HUES48 (cell line): Measurements from ENCODE around the gene LHPP.
"Not testable (repeated sequence)": the region's sequence is repeated elsewhere in the genome, so short reads cannot be mapped to it uniquely, and the experiment has no call there.

Source experiments
- H3K27ac ChIP-seq: one replicate; pipeline ENCODE4 v1.7.0; 2013; ENCODE audit warnings: low read depth, low read length, inconsistent platforms
- H3K27me3 ChIP-seq: 2 replicates; pipeline ENCODE4 v1.6.1; 2013; ENCODE audit warnings: mild to moderate bottlenecking, low read length; ENCODE audit not compliant: control insufficient read depth, insufficient read depth
- H3K36me3 ChIP-seq: 2 replicates; pipeline ENCODE4 v1.6.1; 2013; ENCODE audit warnings: low read length; ENCODE audit not compliant: control insufficient read depth, insufficient read depth
- H3K4me1 ChIP-seq: 2 replicates; pipeline ENCODE4 v1.6.1; 2013; ENCODE audit warnings: mild to moderate bottlenecking, low read length; ENCODE audit not compliant: control insufficient read depth, insufficient read depth
- H3K4me3 ChIP-seq: 2 replicates; pipeline ENCODE4 v1.5.1; 2013; ENCODE audit warnings: mild to moderate bottlenecking, low read depth, low read length
- H3K9ac ChIP-seq: 2 replicates; pipeline ENCODE4 v1.6.1; 2013; ENCODE audit warnings: mild to moderate bottlenecking, low read depth, low read length, moderate library complexity
- H3K9me3 ChIP-seq: 2 replicates; pipeline ENCODE4 v1.6.1; 2013; ENCODE audit warnings: low read length; ENCODE audit not compliant: control insufficient read depth, insufficient read depth

Gene LHPP

DNA sequence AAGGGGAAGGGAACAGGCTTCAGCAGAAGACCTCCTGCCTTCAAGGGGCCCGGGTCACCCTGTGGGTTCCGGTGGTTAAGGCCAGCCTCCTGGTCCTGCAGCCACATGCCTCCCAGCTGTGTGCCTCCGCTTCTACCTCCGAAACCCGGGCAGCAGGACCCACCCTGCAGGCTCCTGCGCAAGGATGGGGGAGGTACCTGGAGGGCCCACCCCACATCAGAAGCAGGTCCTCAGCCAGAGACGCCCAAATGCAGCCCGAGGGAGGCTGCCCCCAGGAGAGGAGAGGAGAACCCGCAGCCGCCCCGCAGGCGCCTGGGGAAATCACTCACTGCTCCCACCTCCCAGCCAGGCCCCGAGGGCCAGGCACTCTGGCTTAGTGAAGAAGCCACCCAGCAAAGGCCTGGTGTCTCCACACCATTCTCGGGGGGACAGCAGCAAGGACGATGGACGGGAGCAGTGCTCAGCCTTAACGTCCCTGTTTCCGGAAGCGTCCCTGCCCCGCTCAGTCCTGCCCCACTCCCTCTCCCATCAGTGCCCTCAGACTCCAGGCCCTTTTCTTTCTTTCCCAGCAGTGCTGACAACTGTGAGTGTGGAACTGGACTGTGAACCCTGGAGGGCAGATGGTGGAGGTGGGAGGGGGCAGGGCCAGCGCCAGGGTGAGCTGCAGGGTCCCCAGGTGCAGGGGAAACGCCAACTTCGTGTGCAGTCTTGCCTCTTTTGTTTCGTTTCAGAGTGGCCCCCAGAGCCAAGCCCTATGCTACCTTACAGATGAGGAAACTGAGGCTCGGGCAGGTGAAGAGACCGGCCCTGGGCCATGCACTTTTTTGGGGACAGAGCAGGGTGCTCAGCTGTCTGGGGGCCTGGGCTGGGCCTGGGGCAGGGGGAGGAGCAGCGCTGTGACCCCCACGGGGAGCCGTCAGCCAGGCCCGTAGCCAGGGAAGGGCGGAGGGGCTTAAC, 144.5 kb downstream of the LHPP start:
- no peak overlapping the region for H3K4me3 ChIP-seq
- H3K9ac ChIP-seq = no peak overlapping the region
- H3K27me3 ChIP-seq = no peaks in the 10 kb centered on the region
- H3K27ac ChIP-seq = no peak overlapping the region
- H3K36me3 ChIP-seq = no peaks in the 10 kb centered on the region
- H3K4me1 ChIP-seq = no peaks in the 10 kb centered on the region
- no peaks in the 10 kb centered on the region for H3K9me3 ChIP-seq

DNA sequence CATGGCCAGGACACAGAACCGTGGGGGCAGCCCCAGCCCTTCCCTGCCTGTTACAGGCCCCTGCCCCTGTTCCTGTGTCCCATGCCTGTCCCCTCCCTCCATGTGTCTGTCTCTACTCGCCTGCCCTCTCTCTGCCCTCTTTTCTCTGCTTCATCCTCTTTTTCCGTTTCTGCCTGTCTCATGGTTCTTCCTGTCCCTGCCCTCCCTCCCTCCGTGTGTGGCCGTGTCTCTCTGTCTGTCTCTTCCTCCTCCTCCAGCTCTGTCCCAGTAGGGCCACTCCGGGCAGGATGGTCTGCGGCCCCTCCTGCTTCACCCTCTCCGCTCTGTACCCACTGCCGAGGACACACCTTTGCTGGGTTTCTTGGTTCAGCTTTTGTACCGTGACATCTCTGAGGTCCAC, 145.2 kb downstream of the LHPP start:
- Histone ChIP-seq H3K36me3 (no peaks in the 10 kb centered on the region), H3K27ac (no peak overlapping the region), H3K9me3 (no peaks in the 10 kb centered on the region), H3K27me3 (no peaks in the 10 kb centered on the region), H3K4me1 (no peaks in the 10 kb centered on the region), H3K4me3 (no peak overlapping the region), H3K9ac (no peak overlapping the region)

DNA sequence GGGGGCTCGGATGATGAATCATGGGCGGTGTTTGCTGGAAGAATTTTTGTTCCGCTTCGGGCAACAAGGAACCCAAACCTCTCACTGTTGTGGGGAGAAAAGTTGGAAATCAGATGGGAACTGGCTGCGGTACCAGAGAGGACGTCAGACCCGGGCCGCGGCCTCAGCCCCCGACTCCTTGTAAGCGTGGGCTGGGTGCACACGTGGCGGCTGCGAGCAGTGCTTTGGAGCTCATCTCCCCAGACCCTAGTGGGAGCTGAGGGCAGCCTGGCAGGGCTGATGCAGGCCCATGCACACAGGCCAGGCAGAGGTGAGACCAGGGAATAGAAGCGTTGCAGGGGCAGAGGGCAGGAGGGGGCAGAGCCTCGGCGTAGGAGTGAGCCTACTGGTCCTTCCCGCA, 146.1 kb downstream of the LHPP start:
- Histone ChIP-seq H3K9me3 (no peaks in the 10 kb centered on the region), H3K27me3 (no peaks in the 10 kb centered on the region), H3K9ac (no peak overlapping the region), H3K27ac (no peak overlapping the region), H3K36me3 (no peaks in the 10 kb centered on the region), H3K4me3 (no peak overlapping the region), H3K4me1 (no peaks in the 10 kb centered on the region)

DNA sequence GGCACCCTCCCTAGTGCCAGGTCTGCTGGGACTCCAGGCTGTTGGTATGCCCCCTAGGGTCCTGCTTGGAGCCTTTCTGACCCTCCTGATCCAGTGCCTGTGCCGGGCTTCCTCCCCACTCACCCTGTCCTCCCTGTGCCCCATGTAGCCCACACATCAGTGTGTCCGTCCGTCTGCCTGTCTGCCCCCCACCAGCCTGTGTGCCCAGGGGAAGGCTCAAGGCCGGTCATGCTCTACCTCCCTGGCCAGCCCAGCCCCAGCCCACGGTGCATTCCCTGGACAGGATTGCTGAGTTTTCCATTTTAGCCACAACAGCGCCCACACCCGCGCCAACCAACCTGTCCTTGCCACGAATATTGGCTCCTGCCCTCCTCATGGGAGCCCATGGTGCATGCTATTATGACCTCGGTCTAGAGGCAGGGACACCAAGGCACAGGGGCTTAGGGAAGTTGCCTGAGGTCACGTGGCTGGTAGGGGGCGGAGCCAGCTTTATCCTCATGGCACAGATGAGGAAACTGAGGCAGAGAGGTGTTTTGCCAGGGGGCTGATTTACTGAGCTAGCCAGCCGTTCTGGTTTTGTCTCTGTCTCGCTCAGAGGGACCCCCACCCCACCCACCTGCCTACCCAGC, 146.6 kb downstream of the LHPP start:
- Histone ChIP-seq H3K36me3 (no peaks in the 10 kb centered on the region), H3K9me3 (no peaks in the 10 kb centered on the region), H3K9ac (no peak overlapping the region), H3K27ac (no peak overlapping the region), H3K4me1 (no peaks in the 10 kb centered on the region), H3K4me3 (no peak overlapping the region), H3K27me3 (no peaks in the 10 kb centered on the region)

DNA sequence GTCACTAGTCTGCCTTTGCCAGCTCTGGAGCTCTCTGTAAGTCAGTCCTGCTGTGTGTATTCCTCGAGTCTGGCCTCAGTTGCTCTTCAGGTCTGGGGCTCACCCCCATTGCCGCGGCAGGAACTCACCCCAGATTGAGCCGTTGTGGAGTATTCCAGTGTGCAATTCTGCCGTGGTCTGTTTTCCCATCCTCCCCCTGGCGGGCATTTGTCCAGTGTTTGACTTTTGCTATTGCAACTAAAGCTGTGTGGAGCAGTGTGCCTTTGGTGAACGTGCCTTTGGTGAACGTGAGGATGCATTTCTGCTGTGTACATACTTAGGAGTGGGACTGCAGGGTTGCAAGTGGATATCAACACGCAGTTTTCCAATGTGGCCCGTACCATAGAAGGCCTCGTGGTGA, 148.1 kb downstream of the LHPP start:
- Histone ChIP-seq H3K9me3 (no peaks in the 10 kb centered on the region), H3K36me3 (no peaks in the 10 kb centered on the region), H3K4me1 (no peaks in the 10 kb centered on the region), H3K27ac (no peak overlapping the region), H3K9ac (no peak overlapping the region), H3K27me3 (no peaks in the 10 kb centered on the region), H3K4me3 (no peak overlapping the region)

DNA sequence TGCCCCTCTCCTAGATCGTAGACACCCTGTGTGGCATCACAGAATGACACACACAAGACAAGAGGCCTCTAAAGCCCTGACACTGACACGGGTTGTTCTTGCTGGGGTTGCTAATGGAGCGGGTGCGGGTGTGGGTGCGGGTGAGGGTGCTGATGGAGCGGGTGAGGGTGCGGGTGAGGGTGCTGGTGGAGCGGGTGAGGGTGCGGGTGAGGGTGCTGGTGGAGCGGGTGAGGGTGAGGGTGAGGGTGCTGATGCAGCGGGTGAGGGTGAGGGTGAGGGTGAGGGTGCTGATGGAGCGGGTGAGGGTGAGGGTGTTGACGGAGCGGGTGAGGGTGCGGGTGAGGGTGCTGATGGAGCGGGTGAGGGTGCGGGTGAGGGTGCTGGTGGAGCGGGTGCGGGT, 148.6 kb downstream of the LHPP start:
- not testable (repeated sequence) for H3K36me3 ChIP-seq, H3K27ac ChIP-seq, H3K4me3 ChIP-seq, H3K9me3 ChIP-seq, H3K4me1 ChIP-seq, H3K27me3 ChIP-seq, H3K9ac ChIP-seq

DNA sequence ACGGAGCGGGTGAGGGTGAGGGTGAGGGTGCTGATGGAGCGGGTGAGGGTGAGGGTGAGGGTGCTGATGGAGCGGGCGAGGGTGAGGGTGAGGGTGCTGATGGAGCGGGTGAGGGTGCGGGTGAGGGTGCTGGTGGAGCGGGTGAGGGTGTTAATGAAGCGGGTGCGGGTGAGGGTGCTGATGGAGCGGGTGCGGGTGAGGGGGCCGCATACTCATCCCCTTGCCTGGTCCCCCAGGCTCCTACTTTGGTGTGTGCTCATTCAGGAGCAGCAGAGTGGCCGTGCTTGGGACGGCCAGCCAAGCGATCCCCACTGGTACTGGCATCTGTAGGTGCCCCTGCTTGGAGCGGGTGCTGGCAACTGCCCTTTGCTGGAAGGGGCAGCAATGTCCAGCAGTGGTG, 149.2 kb downstream of the LHPP start:
- not testable (repeated sequence) for H3K36me3 ChIP-seq, H3K27me3 ChIP-seq, H3K4me1 ChIP-seq, H3K27ac ChIP-seq, H3K9me3 ChIP-seq, H3K4me3 ChIP-seq, H3K9ac ChIP-seq

DNA sequence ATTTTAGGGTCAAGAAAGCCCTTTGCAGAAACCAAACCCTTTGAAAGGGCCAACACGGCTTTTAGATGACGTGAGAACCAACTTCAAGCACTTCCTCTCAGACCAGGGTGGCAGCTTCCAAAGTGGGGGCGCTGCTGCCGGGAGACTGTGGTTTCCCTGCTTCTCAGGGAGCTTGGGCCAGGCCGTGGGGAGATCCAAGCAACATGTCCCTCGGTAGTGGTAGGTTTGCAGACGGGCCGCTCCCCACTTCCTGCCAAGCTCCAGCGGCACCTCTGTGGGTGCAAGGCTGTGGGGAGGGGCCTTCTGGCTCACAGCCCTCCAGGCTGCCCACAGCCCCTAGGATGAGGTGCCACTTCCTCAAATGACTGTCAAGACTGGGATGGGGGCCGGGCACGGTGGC, 150.1 kb downstream of the LHPP start:
- Histone ChIP-seq H3K27ac (no peak overlapping the region), H3K9me3 (no peaks in the 10 kb centered on the region), H3K4me1 (no peaks in the 10 kb centered on the region), H3K27me3 (no peaks in the 10 kb centered on the region), H3K36me3 (no peaks in the 10 kb centered on the region), H3K9ac (no peak overlapping the region), H3K4me3 (no peak overlapping the region)

DNA sequence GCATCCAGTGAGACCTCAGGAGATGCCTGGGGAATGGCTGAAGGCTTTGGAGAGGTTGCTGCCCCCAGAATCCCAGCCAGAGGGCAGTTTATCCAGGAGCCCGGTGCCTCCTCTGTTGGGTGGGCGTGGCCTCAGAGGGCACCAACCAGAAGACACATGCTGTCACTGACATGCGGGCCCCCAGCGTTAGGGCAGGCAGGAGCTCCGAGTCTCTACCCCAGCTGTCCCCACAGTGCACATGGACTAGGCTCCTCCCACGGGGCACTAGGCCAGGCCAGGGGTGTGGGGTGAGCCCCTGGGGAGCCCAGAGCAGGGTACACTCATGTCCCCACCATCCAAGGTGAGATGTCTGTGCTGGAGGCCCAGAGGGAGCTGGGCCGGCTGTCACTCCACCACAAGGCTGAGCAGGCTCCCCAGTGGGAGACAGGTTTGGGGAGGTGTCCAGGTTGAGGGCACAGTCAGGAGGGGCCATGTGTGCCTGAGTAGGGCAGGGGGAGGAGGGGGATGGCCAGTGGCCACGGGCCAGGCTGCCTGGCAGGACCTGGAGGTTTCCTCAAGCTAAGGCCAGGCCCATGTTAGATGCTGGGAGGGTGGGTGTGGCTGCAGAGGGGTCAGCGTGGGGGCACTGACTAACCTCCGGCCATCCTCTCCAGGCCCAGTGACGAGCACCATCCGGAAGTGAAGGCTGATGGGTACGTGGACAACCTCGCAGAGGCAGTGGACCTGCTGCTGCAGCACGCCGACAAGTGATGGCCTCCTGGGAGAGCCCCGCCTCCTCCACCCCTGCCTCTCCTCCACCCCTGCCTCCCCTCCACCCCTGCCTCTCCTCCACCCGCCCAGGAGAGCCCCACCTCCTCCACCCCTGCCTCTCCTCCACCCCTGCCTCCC, 151.2 kb downstream of the LHPP start:
- Histone ChIP-seq H3K9me3 (no peaks in the 10 kb centered on the region), H3K4me1 (no peaks in the 10 kb centered on the region), H3K4me3 (no peak overlapping the region), H3K9ac (no peak overlapping the region), H3K36me3 (no peaks in the 10 kb centered on the region), H3K27me3 (no peaks in the 10 kb centered on the region), H3K27ac (no peak overlapping the region)

DNA sequence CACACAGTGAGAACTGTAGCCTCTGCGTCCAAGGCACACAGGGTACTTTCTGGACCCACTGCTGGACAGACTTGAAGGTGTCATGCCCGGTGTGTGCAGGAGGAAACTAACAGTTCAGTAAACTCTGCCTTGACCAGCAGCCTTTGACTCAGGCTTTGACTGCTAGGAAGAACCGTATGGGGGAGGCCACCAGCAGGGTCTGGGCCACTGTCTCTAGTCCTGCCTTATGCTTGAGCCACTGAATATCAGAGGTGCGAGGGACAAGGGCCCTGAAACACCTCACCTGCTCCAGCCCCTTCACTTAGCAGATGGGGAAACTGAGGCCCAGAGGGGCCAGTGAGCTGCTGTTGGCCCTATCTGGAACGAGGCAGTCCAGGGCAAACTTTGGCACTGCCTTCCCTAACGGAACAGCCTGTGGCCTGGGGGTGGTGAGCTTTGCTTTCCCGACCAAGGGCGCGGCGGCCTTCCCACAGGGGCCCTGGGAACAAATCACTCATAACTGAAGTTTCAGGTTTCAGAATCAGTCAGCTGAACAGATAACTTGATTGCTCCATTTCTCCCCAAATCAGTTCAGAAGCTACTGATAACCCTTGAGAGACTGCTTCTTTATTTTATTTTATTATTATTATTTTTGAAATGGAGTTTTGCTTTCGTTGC, 152.5 kb downstream of the LHPP start:
- no peak overlapping the region for H3K27ac ChIP-seq
- H3K9ac ChIP-seq = no peak overlapping the region

More for the DNA sequence above, 152.5 kb downstream of the LHPP start:
- no peaks in the 10 kb centered on the region for H3K9me3 ChIP-seq
- no peak overlapping the region for H3K4me3 ChIP-seq
- no peaks in the 10 kb centered on the region for H3K27me3 ChIP-seq
- no peaks in the 10 kb centered on the region for H3K36me3 ChIP-seq
- H3K4me1 ChIP-seq = no peaks in the 10 kb centered on the region
